Chondrocyte (in vitro differentiated cells): ENCODE data around the gene GOLGA6B. TPM values are rescaled to one million over a fixed set of nuclear protein-coding genes. Genes with fewer than 3 reads are reported as not detected.
"Not testable (repeated sequence)": the region's sequence is repeated elsewhere in the genome, so short reads cannot be mapped to it uniquely, and the experiment has no call there.

Experiments used
- DNase-seq: peaks from one replicate; pipeline ENCODE4 v3.0.0; 2021; ENCODE audit warnings: mixed read lengths, low spot score
- H3K27ac Mint-ChIP-seq: one replicate; pipeline ENCODE4 v1.8.0; 2021; ENCODE audit warnings: mild to moderate bottlenecking, moderate library complexity, mixed read lengths; ENCODE audit not compliant: unreplicated experiment
- H3K27me3 Mint-ChIP-seq: 2 replicates; pipeline ENCODE4 v1.8.0; 2021; ENCODE audit warnings: low read depth, mixed read lengths
- H3K36me3 Mint-ChIP-seq: 2 replicates; pipeline ENCODE4 v1.8.0; 2021; ENCODE audit warnings: low read depth, mixed read lengths
- H3K4me1 Mint-ChIP-seq: 2 replicates; pipeline ENCODE4 v1.8.0; 2021; ENCODE audit warnings: low read depth, mild to moderate bottlenecking, mixed read lengths
- H3K4me3 Mint-ChIP-seq: one replicate; pipeline ENCODE4 v1.8.0; 2021; ENCODE audit warnings: mild to moderate bottlenecking, moderate library complexity, mixed read lengths; ENCODE audit not compliant: unreplicated experiment
- H3K9me3 Mint-ChIP-seq: 2 replicates; pipeline ENCODE4 v1.8.0; 2021; ENCODE audit warnings: low read depth, mixed read lengths
- long read RNA-seq: library from polyadenylated mRNA; stranded (forward); transcript quantifications from one replicate; pipeline ENCODE4 v2.0.0, GENCODE V29; 2021
- total RNA-seq: library from RNA; stranded (reverse); gene quantifications from 3 replicates; pipeline ENCODE4 v1.2.1, GENCODE V29; 2021
- TF ChIP-seq, protein P1 (sequence below): fragments of 200-600 bp; sonication (generic); IDR thresholded peaks from 2 replicates; pipeline ENCODE4 v1.5.0; 2021; ENCODE audit warnings: antibody characterized with exemption, mild to moderate bottlenecking, moderate library complexity

GOLGA6B gene, protein sequence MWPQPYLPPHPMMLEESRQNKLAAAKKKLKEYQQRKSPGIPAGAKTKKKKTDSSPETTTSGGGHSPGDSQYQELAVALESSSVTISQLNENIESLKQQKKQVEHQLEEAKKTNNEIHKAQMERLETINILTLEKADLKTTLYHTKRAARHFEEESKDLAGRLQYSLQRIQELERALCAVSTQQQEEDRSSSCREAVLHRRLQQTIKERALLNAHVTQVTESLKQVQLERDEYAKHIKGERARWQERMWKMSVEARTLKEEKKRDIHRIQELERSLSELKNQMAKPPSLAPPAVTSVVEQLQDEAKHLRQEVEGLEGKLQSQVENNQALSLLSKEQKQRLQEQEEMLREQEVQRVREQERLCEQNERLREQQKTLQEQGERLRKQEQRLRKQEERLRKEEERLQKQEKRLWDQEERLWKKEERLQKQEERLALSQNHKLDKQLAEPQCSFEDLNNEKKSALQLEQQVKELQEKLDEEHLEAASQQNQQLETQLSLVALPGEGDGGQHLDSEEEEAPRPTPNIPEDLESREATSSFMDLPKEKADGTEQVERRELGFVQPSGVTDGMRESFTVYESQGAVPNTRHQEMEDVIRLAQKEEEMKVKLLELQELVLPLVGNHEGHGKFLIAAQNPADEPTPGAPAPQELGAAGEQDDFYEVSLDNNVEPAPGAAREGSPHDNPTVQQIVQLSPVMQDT
- 0.10 TPM in 1 of 3 replicates, not detected in the others for total RNA-seq
- long read RNA-seq, result 0 reads

DNA sequence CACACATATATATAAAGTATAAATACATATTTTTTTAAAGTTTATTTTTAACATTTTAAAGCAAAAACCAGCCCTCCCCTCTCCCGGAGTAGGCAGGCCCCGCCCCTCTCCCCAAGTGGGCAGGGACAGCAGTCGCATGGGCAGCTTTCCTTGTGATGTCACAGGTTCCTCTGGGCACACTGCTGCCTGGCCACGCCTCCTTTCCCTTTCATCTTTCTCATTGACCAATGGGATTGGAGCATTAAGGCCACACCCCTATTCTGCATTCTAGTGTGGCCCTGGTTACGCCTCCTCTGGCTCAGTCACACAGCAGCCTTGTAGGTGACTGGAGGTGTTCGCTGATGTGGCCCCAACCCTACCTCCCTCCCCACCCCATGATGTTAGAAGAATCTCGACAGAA lies at the start of gene GOLGA6B:
TSS of gene GOLGA6B (plus strand) at position 301 of the 400 bp plus-strand sequence. CDS start at position 342, 41 bp downstream.
- H3K4me3 Mint-ChIP-seq, H3K27ac Mint-ChIP-seq, H3K4me1 Mint-ChIP-seq, DNase-seq, H3K9me3 Mint-ChIP-seq, H3K27me3 Mint-ChIP-seq, H3K36me3 Mint-ChIP-seq: not testable (repeated sequence)

DNA sequence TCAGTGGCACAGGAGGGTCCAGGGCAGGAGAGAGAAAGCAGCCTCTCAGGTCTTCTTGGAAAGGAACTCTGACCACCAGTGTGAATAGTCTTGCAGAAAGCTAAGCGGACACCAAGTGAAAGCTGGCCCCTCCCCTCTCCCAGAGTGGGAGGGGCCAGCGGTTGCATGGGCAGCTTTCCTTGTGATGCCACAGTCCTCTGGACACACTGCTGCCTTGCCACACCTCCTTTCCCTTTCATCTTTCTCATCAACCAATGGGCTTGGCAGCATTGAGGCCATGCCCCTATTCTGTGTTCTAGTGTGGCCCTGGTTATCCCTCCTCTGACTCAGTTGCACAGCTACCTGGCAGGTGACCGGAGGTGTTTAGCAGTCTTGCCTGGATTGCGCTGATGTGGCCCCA lies 49.7 kb upstream of the GOLGA6B start:
- Mint-ChIP-seq H3K27me3 (no peaks in the 10 kb centered on the region), H3K27ac (no peak overlapping the region), H3K9me3 (no peaks in the 10 kb centered on the region), H3K4me1 (no peaks in the 10 kb centered on the region), H3K36me3 (peaks cover 4% of the 10 kb centered on the region), H3K4me3 (no peak overlapping the region)
- TF ChIP-seq, protein P1, sequence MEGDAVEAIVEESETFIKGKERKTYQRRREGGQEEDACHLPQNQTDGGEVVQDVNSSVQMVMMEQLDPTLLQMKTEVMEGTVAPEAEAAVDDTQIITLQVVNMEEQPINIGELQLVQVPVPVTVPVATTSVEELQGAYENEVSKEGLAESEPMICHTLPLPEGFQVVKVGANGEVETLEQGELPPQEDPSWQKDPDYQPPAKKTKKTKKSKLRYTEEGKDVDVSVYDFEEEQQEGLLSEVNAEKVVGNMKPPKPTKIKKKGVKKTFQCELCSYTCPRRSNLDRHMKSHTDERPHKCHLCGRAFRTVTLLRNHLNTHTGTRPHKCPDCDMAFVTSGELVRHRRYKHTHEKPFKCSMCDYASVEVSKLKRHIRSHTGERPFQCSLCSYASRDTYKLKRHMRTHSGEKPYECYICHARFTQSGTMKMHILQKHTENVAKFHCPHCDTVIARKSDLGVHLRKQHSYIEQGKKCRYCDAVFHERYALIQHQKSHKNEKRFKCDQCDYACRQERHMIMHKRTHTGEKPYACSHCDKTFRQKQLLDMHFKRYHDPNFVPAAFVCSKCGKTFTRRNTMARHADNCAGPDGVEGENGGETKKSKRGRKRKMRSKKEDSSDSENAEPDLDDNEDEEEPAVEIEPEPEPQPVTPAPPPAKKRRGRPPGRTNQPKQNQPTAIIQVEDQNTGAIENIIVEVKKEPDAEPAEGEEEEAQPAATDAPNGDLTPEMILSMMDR, result no peak
- DNase-seq, result no peak

DNA sequence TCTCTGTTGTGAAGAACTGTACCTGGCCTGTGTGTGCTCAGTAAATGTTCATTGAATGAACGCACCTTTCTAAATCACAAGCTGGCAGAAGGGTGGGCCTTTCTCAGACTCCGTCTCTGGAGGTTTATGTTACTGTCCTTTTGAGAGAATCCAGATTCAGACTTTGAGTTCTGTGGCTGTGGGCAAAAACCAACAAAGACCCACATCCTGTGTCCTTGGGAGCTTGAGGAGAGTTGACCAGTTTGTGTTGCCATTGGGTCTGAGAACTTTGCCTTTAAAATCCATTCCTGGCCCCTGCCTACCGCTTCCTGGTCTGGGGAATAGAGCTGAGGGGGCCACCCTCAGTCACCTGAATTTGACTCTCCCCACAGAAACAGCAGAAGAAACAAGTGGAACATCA lies 46.4 kb upstream of the GOLGA6B start:
- H3K27ac Mint-ChIP-seq, H3K4me3 Mint-ChIP-seq, H3K9me3 Mint-ChIP-seq, DNase-seq, H3K4me1 Mint-ChIP-seq, H3K36me3 Mint-ChIP-seq, H3K27me3 Mint-ChIP-seq: not testable (repeated sequence)

DNA sequence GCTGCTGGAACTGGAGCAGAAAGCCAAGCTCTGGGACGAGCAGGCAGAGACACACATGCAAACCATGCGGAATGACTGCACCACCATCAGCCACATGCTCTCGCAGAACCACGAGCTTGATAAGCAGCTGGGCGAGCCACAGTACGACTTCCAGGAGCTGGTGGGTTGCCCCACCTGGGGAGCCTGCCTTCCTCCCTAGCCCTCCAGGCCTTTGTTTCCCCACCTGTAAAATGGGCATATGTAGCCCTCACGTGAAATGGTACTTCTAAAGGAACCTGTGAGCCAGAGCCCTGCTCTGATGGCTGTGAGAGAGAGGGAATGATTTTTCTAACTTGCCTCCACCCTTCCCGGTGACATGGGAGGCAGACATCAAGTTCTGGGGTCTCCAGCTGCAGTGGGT lies 44.6 kb upstream of the GOLGA6B start:
- Mint-ChIP-seq H3K27ac (no peak overlapping the region), H3K4me1 (no peaks in the 10 kb centered on the region), H3K9me3 (no peaks in the 10 kb centered on the region), H3K27me3 (no peaks in the 10 kb centered on the region), H3K4me3 (no peak overlapping the region), H3K36me3 (peaks cover 4% of the 10 kb centered on the region)
- TF ChIP-seq, protein P1, result no peak
- peak; percentile 77 for DNase-seq

DNA sequence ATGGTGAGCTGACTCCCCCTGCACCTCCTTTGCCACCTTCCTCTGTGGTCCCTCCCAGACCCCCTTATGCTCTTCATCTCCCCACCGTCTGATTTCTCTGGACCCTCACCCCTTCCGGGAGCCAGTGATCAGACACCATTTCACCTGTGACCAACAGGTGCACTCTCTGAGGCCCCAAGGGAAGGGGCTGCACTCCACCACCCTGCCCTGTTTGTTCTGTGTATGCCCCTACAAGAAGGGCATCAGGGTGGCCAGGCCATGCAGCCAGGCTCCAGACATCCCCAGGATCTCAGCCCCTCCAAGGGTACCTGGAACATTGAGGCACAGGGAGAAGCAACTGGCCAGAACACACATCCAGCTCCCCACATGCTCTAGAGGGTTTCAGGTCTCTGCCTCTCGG lies 42.2 kb upstream of the GOLGA6B start:
- not testable (repeated sequence) for H3K27me3 Mint-ChIP-seq

DNA sequence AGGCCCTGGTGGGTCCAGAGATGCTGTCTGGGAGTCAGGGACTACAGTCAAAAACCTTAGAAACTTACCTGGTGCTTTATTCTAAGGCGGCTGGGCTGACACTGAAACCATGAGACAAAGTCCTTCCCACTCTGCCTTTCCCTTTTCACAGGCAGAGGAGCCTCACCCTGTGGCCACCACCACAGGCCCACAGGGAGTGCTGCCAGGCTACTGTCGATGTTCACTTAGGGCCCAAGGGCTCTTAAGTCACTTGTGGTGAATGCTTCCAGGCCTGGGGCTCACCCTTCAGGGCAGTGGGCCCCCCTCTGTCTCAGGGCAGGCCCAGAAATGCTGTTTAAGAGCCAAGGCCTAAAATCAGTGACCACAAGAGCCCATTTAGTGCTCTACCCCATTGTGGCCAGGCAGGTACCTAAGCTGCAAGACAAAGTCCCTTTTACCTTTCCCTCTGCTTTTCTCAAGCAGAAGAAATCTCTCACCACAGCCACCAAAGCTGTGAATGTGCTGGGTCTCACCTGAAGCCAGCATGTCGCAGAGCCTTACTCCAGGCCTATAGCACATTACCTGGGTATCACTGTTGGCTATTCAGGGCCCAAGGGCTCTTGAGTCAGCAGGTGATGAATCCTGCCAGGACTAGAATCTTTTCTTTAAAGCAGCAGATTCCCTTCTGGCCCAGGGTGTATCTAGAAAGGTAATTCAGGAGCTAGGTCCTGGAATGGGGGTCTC lies 39.5 kb upstream of the GOLGA6B start:
- H3K27ac Mint-ChIP-seq, result no peak overlapping the region

More for the DNA sequence above, 42.2 kb upstream of the GOLGA6B start:
- not testable (repeated sequence) for H3K4me1 Mint-ChIP-seq, H3K27ac Mint-ChIP-seq, H3K4me3 Mint-ChIP-seq, H3K9me3 Mint-ChIP-seq, H3K36me3 Mint-ChIP-seq, DNase-seq

DNA sequence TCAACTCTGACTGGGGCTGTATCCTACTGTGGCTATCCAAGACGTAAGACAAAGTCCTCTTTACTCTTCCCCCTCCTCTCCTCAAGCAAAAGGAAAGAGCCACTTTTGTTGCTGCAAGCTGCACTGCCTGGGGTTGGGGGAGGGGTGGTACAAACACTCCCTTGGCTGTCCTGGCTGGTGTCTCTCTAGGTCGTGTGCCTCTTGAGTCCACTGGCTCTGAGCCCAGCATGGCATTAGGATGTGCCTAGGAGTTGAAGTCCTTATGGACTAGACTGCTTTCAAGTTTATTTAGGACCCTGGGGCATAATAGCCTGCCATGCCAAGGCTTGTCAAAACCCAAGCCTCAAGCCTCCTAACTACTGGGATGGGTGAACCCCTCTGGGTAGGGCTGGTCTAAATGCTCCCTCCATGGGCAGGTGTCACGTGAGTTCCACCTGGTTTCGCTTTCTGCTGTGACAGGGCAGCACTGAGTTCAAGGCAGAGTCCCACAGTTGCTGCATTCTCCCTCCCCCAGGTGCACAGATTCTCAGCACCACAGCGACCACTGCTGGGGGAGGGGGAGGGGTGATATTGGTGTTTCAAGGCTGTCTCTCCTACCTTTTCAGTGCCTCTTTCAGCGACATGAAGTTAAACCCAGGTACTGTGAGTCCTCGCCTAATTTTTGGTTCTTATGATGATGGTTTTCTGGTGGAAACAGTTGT lies 38.8 kb upstream of the GOLGA6B start:
- H3K27ac Mint-ChIP-seq, DNase-seq, H3K4me3 Mint-ChIP-seq, H3K36me3 Mint-ChIP-seq, H3K27me3 Mint-ChIP-seq, H3K4me1 Mint-ChIP-seq, H3K9me3 Mint-ChIP-seq: not testable (repeated sequence)

More for the DNA sequence above, 39.5 kb upstream of the GOLGA6B start:
- Mint-ChIP-seq H3K9me3 (no peaks in the 10 kb centered on the region), H3K4me1 (peaks cover 7% of the 10 kb centered on the region), H3K27me3 (no peaks in the 10 kb centered on the region), H3K36me3 (no peaks in the 10 kb centered on the region), H3K4me3 (no peak overlapping the region)
- DNase-seq, result no peak
- TF ChIP-seq, protein P1, result no peak
